A673 (cell line): ENCODE results near the gene ANKRD29. TPM values are rescaled to one million over a fixed set of nuclear protein-coding genes. Genes with fewer than 3 reads are reported as not detected.

Experiments
- BruUV-seq: library from RNA; stranded (reverse); fragments of 400-500 nt; replicated peaks from 2 replicates; lab custom pipeline; 2021; lab: Mats Ljungman, UMichigan
- CTCF ChIA-PET: fragments of 300-600 bp; sonication (Branson Sonifier 250); formaldehyde crosslinking; loops from one replicate; lab custom pipeline; 2022; ENCODE audit warnings: antibody characterized with exemption; lab: Charles Lee
- POLR2A ChIA-PET: fragments of 300-600 bp; sonication (Branson Sonifier 250); formaldehyde crosslinking; loops from one replicate; lab custom pipeline; 2022; ENCODE audit warnings: antibody characterized with exemption; ENCODE audit not compliant: low non-redundant PET; lab: Charles Lee
- DNase-seq: peaks from one replicate; pipeline ENCODE4 v3.0.0-alpha.2; 2015; ENCODE audit warnings: low spot score
- H3K27ac ChIP-seq: fragments of 200-600 bp; sonication (generic); 2 replicates; pipeline ENCODE4 v1.5.1; 2016; ENCODE audit warnings: mixed run types, low read depth, mild to moderate bottlenecking, mixed read lengths, antibody characterized with exemption, low read length; ENCODE audit not compliant: poor library complexity, severe bottlenecking
- H3K27me3 ChIP-seq: fragments of 200-600 bp; sonication (generic); replicated peaks from 2 replicates; pipeline ENCODE4 v1.6.1; 2017; ENCODE audit warnings: mixed run types, low read depth, mild to moderate bottlenecking, mixed read lengths, antibody characterized with exemption, low read length; ENCODE audit not compliant: insufficient read depth, poor library complexity
- H3K36me3 ChIP-seq: fragments of 200-600 bp; sonication (generic); 2 replicates; pipeline ENCODE4 v1.6.1; 2016; ENCODE audit warnings: mixed run types, mild to moderate bottlenecking, mixed read lengths, antibody characterized with exemption, low read length; ENCODE audit not compliant: insufficient read depth, poor library complexity, severe bottlenecking
- H3K4me1 ChIP-seq: fragments of 200-600 bp; sonication (generic); 2 replicates; pipeline ENCODE4 v1.6.1; 2017; ENCODE audit warnings: mixed run types, mild to moderate bottlenecking, mixed read lengths, antibody characterized with exemption, low read length; ENCODE audit not compliant: insufficient read depth, poor library complexity, severe bottlenecking
- H3K4me3 ChIP-seq: fragments of 200-600 bp; sonication (generic); 2 replicates; pipeline ENCODE4 v1.5.1; 2016; ENCODE audit warnings: low read depth, mixed run types, mild to moderate bottlenecking, mixed read lengths, low read length; ENCODE audit not compliant: poor library complexity, severe bottlenecking
- H3K9me3 ChIP-seq: fragments of 200-600 bp; sonication (generic); 2 replicates; pipeline ENCODE4 v1.6.1; 2016; ENCODE audit warnings: mixed run types, low read depth, mild to moderate bottlenecking, mixed read lengths, antibody characterized with exemption, low read length; ENCODE audit not compliant: poor library complexity, severe bottlenecking
- CTCF ChIP-seq: fragments of 300-800, 200-600 bp; sonication (generic); conservative IDR thresholded peaks from 2 replicates; pipeline ENCODE4 v1.5.1; 2017; ENCODE audit warnings: low read depth, mild to moderate bottlenecking, antibody characterized with exemption, low read length, moderate library complexity, mixed read lengths
- EZH2 ChIP-seq: fragments of 200-600 bp; sonication (generic); IDR thresholded peaks from 2 replicates; pipeline ENCODE4 v1.6.1; 2017; ENCODE audit warnings: borderline replicate concordance, low read depth, mild to moderate bottlenecking, mixed read lengths, antibody characterized with exemption, low read length; ENCODE audit not compliant: poor library complexity, severe bottlenecking
- intact Hi-C: fragments of 100-400 bp; cut with micrococcal nuclease; formaldehyde crosslinking; loops from one replicate; pipeline ENCODE4 v1.10.0; 2022; ENCODE audit not compliant: unreplicated experiment
- total RNA-seq: library from RNA; stranded (reverse); gene quantifications from 2 replicates; pipeline ENCODE4 v1.2.3, GENCODE V29; 2021

Gene ANKRD29
- total RNA-seq, 1 experiment from 2014 or later, result 2.6 TPM

GRCh38 chr18:23694637-23695430, 32.1 kb upstream of the ANKRD29 start:
- BruUV-seq, result no TSS peak
- no peaks in the 10 kb centered on the region for H3K36me3 ChIP-seq
- H3K4me3 ChIP-seq, result no peak overlapping the region
- ChIA-PET POLR2A (no interaction called here), CTCF (interaction anchor here (1.6 kb wide), 1 partner anchor 8 kb away, joined by 3 read pairs; no protein-coding TSS in a partner anchor)
- intact Hi-C loops, result no loop called here
- TF ChIP-seq CTCF (no peak), EZH2 (no peak)
- no peak for DNase-seq
- H3K9me3 ChIP-seq, result no peaks in the 10 kb centered on the region
- H3K27me3 ChIP-seq, result peaks cover 3% of the 10 kb centered on the region
- H3K4me1 ChIP-seq, result no peaks in the 10 kb centered on the region
- no peak overlapping the region for H3K27ac ChIP-seq

DNA sequence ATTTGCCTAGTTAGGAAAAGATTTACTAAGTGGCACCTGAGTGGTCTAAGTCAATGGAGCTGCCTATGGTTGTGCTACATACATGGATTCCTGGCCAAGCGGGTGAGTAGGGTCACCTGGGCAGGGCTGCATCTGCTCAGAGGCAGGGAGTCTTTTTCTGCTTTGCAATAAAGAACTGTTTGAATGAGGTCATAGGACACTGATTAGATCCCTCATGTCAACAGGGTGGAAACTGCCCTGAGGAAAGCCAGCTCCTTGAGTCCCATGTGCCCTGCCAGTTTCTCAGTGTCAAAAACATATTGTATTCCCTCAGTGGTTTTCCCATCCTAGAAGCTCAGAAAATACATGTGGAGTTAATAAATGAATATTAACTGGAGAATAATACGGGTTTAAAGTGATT, 31.1 kb upstream of the ANKRD29 start:
- Histone ChIP-seq H3K36me3 (no peaks in the 10 kb centered on the region), H3K9me3 (no peaks in the 10 kb centered on the region), H3K27me3 (peaks cover 6% of the 10 kb centered on the region), H3K27ac (no peak overlapping the region), H3K4me1 (no peaks in the 10 kb centered on the region), H3K4me3 (no peak overlapping the region)
- DNase-seq, result no peak
- POLR2A ChIA-PET, result no interaction called here
- intact Hi-C loops, result no loop called here
- CTCF ChIA-PET, result interaction anchor here (1.6 kb wide), 1 partner anchor 9 kb away, joined by 3 read pairs; no protein-coding TSS in a partner anchor
- TF ChIP-seq EZH2, result no peak
- no peak for TF ChIP-seq CTCF
- BruUV-seq, result no TSS peak

DNA sequence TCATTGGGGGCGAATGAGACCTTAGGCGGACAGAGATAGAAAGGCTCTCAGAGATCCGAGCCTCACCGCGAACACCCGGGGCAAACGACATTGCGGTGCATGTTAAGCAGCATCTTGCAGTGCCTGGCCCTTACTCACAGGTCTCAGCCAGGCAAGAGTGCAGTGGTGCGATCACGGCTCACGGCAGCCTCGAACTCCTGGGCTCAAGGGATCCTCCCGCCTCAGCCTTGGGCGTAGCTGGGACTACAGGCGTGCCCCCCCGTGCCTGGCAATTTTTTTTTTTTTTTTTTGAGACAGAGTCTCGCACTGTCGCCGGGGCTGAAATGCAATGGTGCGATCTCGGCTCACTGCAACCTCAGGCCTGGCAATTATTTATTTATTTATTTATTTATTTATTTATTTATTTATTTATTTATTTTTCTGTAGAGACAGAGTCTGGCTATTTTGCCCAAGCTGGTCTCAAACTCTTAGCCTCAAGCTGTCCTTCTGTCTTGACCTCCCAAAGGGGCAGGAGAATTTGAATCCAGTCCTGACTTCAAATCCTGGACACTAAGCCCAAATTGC, 27.9 kb upstream of the ANKRD29 start:
- no TSS peak for BruUV-seq
- peaks cover 6% of the 10 kb centered on the region for H3K27me3 ChIP-seq
- H3K9me3 ChIP-seq, result no peaks in the 10 kb centered on the region
- no peaks in the 10 kb centered on the region for H3K36me3 ChIP-seq
- no peaks in the 10 kb centered on the region for H3K4me1 ChIP-seq
- peak overlapping the region; percentile 46 for H3K4me3 ChIP-seq
- POLR2A ChIA-PET, result no interaction called here
- no peak for DNase-seq
- intact Hi-C loops, result no loop called here
- TF ChIP-seq CTCF (no peak), EZH2 (no peak)
- H3K27ac ChIP-seq, result no peak overlapping the region
- CTCF ChIA-PET, result interaction anchor here (0.6 kb wide), 1 partner anchor 13 kb away, joined by 6 read pairs; no protein-coding TSS in a partner anchor
